SK-N-SH treated with all-trans-retinoic acid at 6 μM for 48 hours (cell line): ENCODE measurements around the gene GPATCH2.

Experiments used
- ATAC-seq: fragments of 200-7000 bp; cut with Tn5 transposase; 3 replicates; pipeline ENCODE4 v1.9.1; 2020; ENCODE audit warnings: mild to moderate bottlenecking, moderate library complexity
- ARNTL ChIP-seq: fragments of 450-650 bp; formaldehyde crosslinking; IDR thresholded peaks from 2 replicates; pipeline ENCODE4 v1.5.0; 2020; ENCODE audit warnings: low read depth, mild to moderate bottlenecking, moderate library complexity, borderline replicate concordance
- CSDC2 ChIP-seq: fragments of 250-450 bp; sonication (Bioruptor Pico); IDR thresholded peaks from 2 replicates; pipeline ENCODE4 v1.5.0; 2020; ENCODE audit warnings: mild to moderate bottlenecking, moderate library complexity
- ESRRG ChIP-seq: fragments of 250-450 bp; sonication (Bioruptor Pico); IDR thresholded peaks from 2 replicates; pipeline ENCODE4 v1.6.1; 2021; ENCODE audit warnings: mild to moderate bottlenecking
- GLIS3 ChIP-seq: fragments of 250-450 bp; sonication (Bioruptor Pico); IDR thresholded peaks from 2 replicates; pipeline ENCODE4 v1.5.0; 2020; ENCODE audit warnings: mild to moderate bottlenecking, moderate library complexity
- ISL1 ChIP-seq: fragments of 250-450 bp; sonication (Bioruptor Pico); IDR thresholded peaks from 2 replicates; pipeline ENCODE4 v2.1.2; 2022; ENCODE audit warnings: mild to moderate bottlenecking, moderate library complexity
- OSR1 ChIP-seq: fragments of 250-450 bp; sonication (Bioruptor Pico); IDR thresholded peaks from 2 replicates; pipeline ENCODE4 v1.8.0; 2022; ENCODE audit warnings: moderate library complexity, mild to moderate bottlenecking, inconsistent platforms
- RARB ChIP-seq: fragments of 250-450 bp; sonication (Bioruptor Pico); IDR thresholded peaks from 2 replicates; pipeline ENCODE4 v1.8.0; 2021; ENCODE audit warnings: mild to moderate bottlenecking, moderate library complexity
- SNAI2 ChIP-seq: fragments of 250-450 bp; sonication (Bioruptor Pico); IDR thresholded peaks from 2 replicates; pipeline ENCODE4 v1.5.0; 2020; ENCODE audit warnings: mild to moderate bottlenecking, moderate library complexity
- TOX ChIP-seq: fragments of 250-450 bp; sonication (Bioruptor Pico); IDR thresholded peaks from 2 replicates; pipeline ENCODE4 v1.8.0; 2021; ENCODE audit warnings: mild to moderate bottlenecking, moderate library complexity, borderline replicate concordance
- ZC3H10 ChIP-seq: fragments of 250-450 bp; sonication (Bioruptor Pico); IDR thresholded peaks from 2 replicates; pipeline ENCODE4 v1.5.1; 2021; ENCODE audit warnings: mild to moderate bottlenecking, moderate library complexity
- ZFP3 ChIP-seq: fragments of 250-450 bp; sonication (Bioruptor Pico); IDR thresholded peaks from 2 replicates; pipeline ENCODE4 v1.5.0; 2020; ENCODE audit warnings: mild to moderate bottlenecking, moderate library complexity
- ZFP30 ChIP-seq: fragments of 450-650 bp; formaldehyde crosslinking; IDR thresholded peaks from 2 replicates; pipeline ENCODE4 v1.5.0; 2022; ENCODE audit warnings: mild to moderate bottlenecking, moderate library complexity
- ZNF70 ChIP-seq: fragments of 450-650 bp; formaldehyde crosslinking; IDR thresholded peaks from 2 replicates; pipeline ENCODE4 v1.5.0; 2020; ENCODE audit warnings: mild to moderate bottlenecking, moderate library complexity
- ZNF8 ChIP-seq: fragments of 450-650 bp; formaldehyde crosslinking; IDR thresholded peaks from 2 replicates; pipeline ENCODE4 v1.5.0; 2020; ENCODE audit warnings: mild to moderate bottlenecking, moderate library complexity
- TF ChIP-seq, protein P1 (sequence below): fragments of 250-450 bp; sonication (Bioruptor Pico); IDR thresholded peaks from 2 replicates; pipeline ENCODE4 v1.5.0; 2020; ENCODE audit warnings: mild to moderate bottlenecking, moderate library complexity
- TF ChIP-seq, protein P2 (sequence below): fragments of 250-450 bp; sonication (Bioruptor Pico); IDR thresholded peaks from 2 replicates; pipeline ENCODE4 v1.8.0; 2020; ENCODE audit warnings: mild to moderate bottlenecking, moderate library complexity, borderline replicate concordance
- TF ChIP-seq, protein P3 (sequence below): fragments of 250-450 bp; sonication (Bioruptor Pico); IDR thresholded peaks from 2 replicates; pipeline ENCODE4 v1.5.1; 2020; ENCODE audit warnings: low read depth, mild to moderate bottlenecking, moderate library complexity
- TF ChIP-seq, protein P4 (sequence below): fragments of 250-450 bp; sonication (Bioruptor Pico); IDR thresholded peaks from 2 replicates; pipeline ENCODE4 v1.8.0; 2021; ENCODE audit warnings: low read depth, mild to moderate bottlenecking, moderate library complexity, borderline replicate concordance

The GPATCH2 gene

DNA sequence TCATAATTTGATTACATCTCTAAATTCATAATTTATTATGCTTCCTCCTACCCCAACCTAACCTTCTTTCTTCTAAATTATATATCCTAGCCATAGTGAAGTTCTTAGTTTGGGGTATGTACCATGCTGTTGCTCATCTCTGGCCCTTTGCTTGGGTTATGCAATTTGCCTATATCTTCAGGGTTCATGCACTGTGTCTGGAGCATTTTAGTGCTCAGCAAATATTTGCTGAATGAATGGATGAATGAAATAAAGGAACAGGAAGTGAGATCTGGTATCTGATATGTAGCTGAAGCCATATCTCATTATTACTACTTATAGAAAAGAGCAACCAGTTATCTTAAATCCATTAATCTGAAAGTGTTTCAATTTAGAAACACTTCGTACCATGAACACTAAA is 137.6 kb downstream of the GPATCH2 start:
- no peak for ATAC-seq
- TF ChIP-seq GLIS3 (CRISPR knock-in tag) (no peak), RARB (no peak), ZNF70 (no peak), SNAI2 (no peak), CSDC2 (CRISPR knock-in tag) (no peak), TOX (no peak), ZFP30 (CRISPR knock-in tag) (no peak), ESRRG (CRISPR knock-in tag) (no peak), ISL1 (CRISPR knock-in tag) (no peak), OSR1 (CRISPR knock-in tag) (no peak), ZFP3 (no peak)
- TF ChIP-seq, protein P1, sequence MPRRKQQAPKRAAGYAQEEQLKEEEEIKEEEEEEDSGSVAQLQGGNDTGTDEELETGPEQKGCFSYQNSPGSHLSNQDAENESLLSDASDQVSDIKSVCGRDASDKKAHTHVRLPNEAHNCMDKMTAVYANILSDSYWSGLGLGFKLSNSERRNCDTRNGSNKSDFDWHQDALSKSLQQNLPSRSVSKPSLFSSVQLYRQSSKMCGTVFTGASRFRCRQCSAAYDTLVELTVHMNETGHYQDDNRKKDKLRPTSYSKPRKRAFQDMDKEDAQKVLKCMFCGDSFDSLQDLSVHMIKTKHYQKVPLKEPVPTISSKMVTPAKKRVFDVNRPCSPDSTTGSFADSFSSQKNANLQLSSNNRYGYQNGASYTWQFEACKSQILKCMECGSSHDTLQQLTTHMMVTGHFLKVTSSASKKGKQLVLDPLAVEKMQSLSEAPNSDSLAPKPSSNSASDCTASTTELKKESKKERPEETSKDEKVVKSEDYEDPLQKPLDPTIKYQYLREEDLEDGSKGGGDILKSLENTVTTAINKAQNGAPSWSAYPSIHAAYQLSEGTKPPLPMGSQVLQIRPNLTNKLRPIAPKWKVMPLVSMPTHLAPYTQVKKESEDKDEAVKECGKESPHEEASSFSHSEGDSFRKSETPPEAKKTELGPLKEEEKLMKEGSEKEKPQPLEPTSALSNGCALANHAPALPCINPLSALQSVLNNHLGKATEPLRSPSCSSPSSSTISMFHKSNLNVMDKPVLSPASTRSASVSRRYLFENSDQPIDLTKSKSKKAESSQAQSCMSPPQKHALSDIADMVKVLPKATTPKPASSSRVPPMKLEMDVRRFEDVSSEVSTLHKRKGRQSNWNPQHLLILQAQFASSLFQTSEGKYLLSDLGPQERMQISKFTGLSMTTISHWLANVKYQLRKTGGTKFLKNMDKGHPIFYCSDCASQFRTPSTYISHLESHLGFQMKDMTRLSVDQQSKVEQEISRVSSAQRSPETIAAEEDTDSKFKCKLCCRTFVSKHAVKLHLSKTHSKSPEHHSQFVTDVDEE (CRISPR knock-in tag): no peak
- TF ChIP-seq, protein P2, sequence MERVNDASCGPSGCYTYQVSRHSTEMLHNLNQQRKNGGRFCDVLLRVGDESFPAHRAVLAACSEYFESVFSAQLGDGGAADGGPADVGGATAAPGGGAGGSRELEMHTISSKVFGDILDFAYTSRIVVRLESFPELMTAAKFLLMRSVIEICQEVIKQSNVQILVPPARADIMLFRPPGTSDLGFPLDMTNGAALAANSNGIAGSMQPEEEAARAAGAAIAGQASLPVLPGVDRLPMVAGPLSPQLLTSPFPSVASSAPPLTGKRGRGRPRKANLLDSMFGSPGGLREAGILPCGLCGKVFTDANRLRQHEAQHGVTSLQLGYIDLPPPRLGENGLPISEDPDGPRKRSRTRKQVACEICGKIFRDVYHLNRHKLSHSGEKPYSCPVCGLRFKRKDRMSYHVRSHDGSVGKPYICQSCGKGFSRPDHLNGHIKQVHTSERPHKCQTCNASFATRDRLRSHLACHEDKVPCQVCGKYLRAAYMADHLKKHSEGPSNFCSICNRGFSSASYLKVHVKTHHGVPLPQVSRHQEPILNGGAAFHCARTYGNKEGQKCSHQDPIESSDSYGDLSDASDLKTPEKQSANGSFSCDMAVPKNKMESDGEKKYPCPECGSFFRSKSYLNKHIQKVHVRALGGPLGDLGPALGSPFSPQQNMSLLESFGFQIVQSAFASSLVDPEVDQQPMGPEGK (CRISPR knock-in tag): no peak
- TF ChIP-seq, protein P3, sequence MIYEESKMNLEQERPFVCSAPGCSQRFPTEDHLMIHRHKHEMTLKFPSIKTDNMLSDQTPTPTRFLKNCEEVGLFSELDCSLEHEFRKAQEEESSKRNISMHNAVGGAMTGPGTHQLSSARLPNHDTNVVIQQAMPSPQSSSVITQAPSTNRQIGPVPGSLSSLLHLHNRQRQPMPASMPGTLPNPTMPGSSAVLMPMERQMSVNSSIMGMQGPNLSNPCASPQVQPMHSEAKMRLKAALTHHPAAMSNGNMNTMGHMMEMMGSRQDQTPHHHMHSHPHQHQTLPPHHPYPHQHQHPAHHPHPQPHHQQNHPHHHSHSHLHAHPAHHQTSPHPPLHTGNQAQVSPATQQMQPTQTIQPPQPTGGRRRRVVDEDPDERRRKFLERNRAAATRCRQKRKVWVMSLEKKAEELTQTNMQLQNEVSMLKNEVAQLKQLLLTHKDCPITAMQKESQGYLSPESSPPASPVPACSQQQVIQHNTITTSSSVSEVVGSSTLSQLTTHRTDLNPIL (CRISPR knock-in tag): no peak
- TF ChIP-seq, protein P4, sequence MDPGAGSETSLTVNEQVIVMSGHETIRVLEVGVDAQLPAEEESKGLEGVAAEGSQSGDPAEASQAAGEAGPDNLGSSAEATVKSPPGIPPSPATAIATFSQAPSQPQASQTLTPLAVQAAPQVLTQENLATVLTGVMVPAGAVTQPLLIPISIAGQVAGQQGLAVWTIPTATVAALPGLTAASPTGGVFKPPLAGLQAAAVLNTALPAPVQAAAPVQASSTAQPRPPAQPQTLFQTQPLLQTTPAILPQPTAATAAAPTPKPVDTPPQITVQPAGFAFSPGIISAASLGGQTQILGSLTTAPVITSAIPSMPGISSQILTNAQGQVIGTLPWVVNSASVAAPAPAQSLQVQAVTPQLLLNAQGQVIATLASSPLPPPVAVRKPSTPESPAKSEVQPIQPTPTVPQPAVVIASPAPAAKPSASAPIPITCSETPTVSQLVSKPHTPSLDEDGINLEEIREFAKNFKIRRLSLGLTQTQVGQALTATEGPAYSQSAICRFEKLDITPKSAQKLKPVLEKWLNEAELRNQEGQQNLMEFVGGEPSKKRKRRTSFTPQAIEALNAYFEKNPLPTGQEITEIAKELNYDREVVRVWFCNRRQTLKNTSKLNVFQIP (CRISPR knock-in tag): no peak

DNA sequence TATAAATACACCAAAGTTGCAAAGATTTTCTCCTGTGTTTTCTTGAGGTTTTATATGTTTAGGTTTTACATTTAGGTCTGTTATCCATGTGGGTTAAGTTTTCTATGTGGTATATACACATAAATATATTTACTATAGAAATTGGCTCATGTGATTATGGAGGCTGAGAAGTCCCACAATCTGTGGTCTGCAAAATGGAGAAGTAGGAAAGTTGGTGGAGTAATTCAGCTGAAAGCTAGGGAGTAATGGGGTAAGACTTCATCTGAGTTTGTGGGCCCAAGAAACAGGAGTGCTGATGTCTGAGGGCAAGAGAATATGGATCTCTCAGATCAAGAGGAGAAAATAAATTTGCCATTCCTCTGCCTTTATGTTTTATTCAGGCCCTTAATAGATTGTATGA is 146.0 kb downstream of the GPATCH2 start:
- ATAC-seq: no peak
- TF ChIP-seq ZNF8 (CRISPR knock-in tag): no peak
- no peak for TF ChIP-seq ARNTL (CRISPR knock-in tag)
- TF ChIP-seq ZFP3: no peak
- TF ChIP-seq, protein P4 (CRISPR knock-in tag): no peak
- TF ChIP-seq, protein P3 (CRISPR knock-in tag): no peak
- no peak for TF ChIP-seq ZC3H10 (CRISPR knock-in tag)
- TF ChIP-seq ESRRG (CRISPR knock-in tag): no peak
- TF ChIP-seq ZNF70: no peak
- no peak for TF ChIP-seq OSR1 (CRISPR knock-in tag)
- TF ChIP-seq SNAI2: no peak
- TF ChIP-seq, protein P2 (CRISPR knock-in tag): no peak
- no peak for TF ChIP-seq ISL1 (CRISPR knock-in tag)
